GM23338 (cell line): ENCODE measurements around the gene FAM234A. TPM values are rescaled to one million over a fixed set of nuclear protein-coding genes. Genes with fewer than 3 reads are reported as not detected.

Experiments used
- ATAC-seq: fragments of 200-7000 bp; cut with Tn5 transposase; 3 replicates; pipeline ENCODE4 v1.9.1; 2020
- DNase-seq: peaks from one replicate; pipeline ENCODE4 v3.0.0-alpha.2; 2015; ENCODE audit warnings: low spot score
- H2AFZ ChIP-seq: fragments of 200-600 bp; sonication (generic); 2 replicates; pipeline ENCODE4 v1.8.0; 2016; ENCODE audit warnings: antibody characterized with exemption, mild to moderate bottlenecking, moderate library complexity
- H3F3A ChIP-seq: fragments of 200-600 bp; sonication (generic); replicated peaks from 2 replicates; pipeline ENCODE4 v1.8.0; 2017; ENCODE audit warnings: antibody characterized with exemption, mixed run types, low read depth
- H3K27ac ChIP-seq: fragments of 200-600 bp; sonication (generic); 2 replicates; pipeline ENCODE4 v1.6.1; 2016; ENCODE audit warnings: low read depth
- H3K27me3 ChIP-seq: fragments of 200-600 bp; sonication (generic); 2 replicates; pipeline ENCODE4 v1.8.0; 2016; ENCODE audit warnings: mild to moderate bottlenecking, mixed run types, moderate library complexity; ENCODE audit not compliant: insufficient read depth
- H3K36me3 ChIP-seq: fragments of 200-600 bp; sonication (generic); 2 replicates; pipeline ENCODE4 v1.8.0; 2016; ENCODE audit warnings: mild to moderate bottlenecking; ENCODE audit not compliant: insufficient read depth
- H3K4me1 ChIP-seq: fragments of 200-600 bp; sonication (generic); 2 replicates; pipeline ENCODE4 v1.8.0; 2016; ENCODE audit warnings: mild to moderate bottlenecking, moderate library complexity; ENCODE audit not compliant: insufficient read depth
- H3K4me2 ChIP-seq: fragments of 200-600 bp; sonication (generic); 2 replicates; pipeline ENCODE4 v1.7.1; 2017; ENCODE audit warnings: mixed run types
- H3K4me3 ChIP-seq: fragments of 200-600 bp; sonication (generic); 2 replicates; pipeline ENCODE4 v1.6.1; 2016; ENCODE audit warnings: mixed run types
- H3K79me2 ChIP-seq: fragments of 200-600 bp; sonication (generic); replicated peaks from 2 replicates; pipeline ENCODE4 v1.8.0; 2017; ENCODE audit warnings: mild to moderate bottlenecking; ENCODE audit not compliant: insufficient read depth
- H3K9me2 ChIP-seq: fragments of 200-600 bp; sonication (generic); 2 replicates; pipeline ENCODE4 v1.8.0; 2017; ENCODE audit not compliant: insufficient read depth
- H4K20me1 ChIP-seq: fragments of 200-600 bp; sonication (generic); replicated peaks from 2 replicates; pipeline ENCODE4 v1.8.0; 2017; ENCODE audit warnings: mild to moderate bottlenecking; ENCODE audit not compliant: insufficient read depth
- H3K27ac Mint-ChIP-seq: 2 replicates; pipeline ENCODE4 v1.8.0; 2020; ENCODE audit warnings: inconsistent platforms, mild to moderate bottlenecking, moderate library complexity, mixed read lengths
- H3K27me3 Mint-ChIP-seq: 3 replicates; pipeline ENCODE4 v1.8.0; 2022; ENCODE audit warnings: low read depth, mild to moderate bottlenecking, moderate library complexity, mixed read lengths, inconsistent platforms; ENCODE audit not compliant: insufficient read depth, poor library complexity
- H3K36me3 Mint-ChIP-seq: 3 replicates; pipeline ENCODE4 v1.8.0; 2021; ENCODE audit warnings: low read depth, mild to moderate bottlenecking, inconsistent platforms, moderate library complexity, mixed read lengths
- H3K4me1 Mint-ChIP-seq: 3 replicates; pipeline ENCODE4 v1.8.0; 2020; ENCODE audit warnings: mild to moderate bottlenecking, inconsistent platforms, mixed read lengths
- H3K4me3 Mint-ChIP-seq: 3 replicates; pipeline ENCODE4 v1.8.0; 2021; ENCODE audit warnings: moderate library complexity, mild to moderate bottlenecking, inconsistent platforms, mixed read lengths
- H3K9me3 Mint-ChIP-seq: 3 replicates; pipeline ENCODE4 v1.8.0; 2020; ENCODE audit warnings: moderate library complexity, mild to moderate bottlenecking, inconsistent platforms, mixed read lengths
- CREB1 ChIP-seq: fragments of 250-450 bp; sonication (Bioruptor Pico); IDR thresholded peaks from 2 replicates; pipeline ENCODE4 v1.5.0; 2020; ENCODE audit warnings: low read depth, mild to moderate bottlenecking, moderate library complexity
- ETS1 ChIP-seq: IDR thresholded peaks from 2 replicates; pipeline ENCODE4 v1.6.1; 2016; ENCODE audit warnings: antibody characterized with exemption
- EZH2 ChIP-seq: fragments of 200-600 bp; sonication (generic); IDR thresholded peaks from one replicate; pipeline ENCODE4 v1.8.0; 2017; ENCODE audit warnings: antibody characterized with exemption, mild to moderate bottlenecking, low read depth; ENCODE audit not compliant: unreplicated experiment
- EZH2phosphoT487 ChIP-seq: fragments of 200-600 bp; sonication (generic); IDR thresholded peaks from one replicate; pipeline ENCODE4 v1.8.1; 2018; ENCODE audit warnings: antibody characterized with exemption; ENCODE audit not compliant: unreplicated experiment
- JUNB ChIP-seq: IDR thresholded peaks from one replicate; pipeline ENCODE4 v1.6.1; 2016; ENCODE audit warnings: antibody characterized with exemption; ENCODE audit not compliant: unreplicated experiment
- NANOG ChIP-seq: IDR thresholded peaks from 2 replicates; pipeline ENCODE4 v1.6.1; 2016; ENCODE audit warnings: antibody characterized with exemption, borderline replicate concordance
- POLR2AphosphoS5 ChIP-seq: IDR thresholded peaks from 2 replicates; pipeline ENCODE4 v1.6.1; 2016; ENCODE audit warnings: antibody characterized with exemption, low read depth
- REST ChIP-seq: IDR thresholded peaks from one replicate; pipeline ENCODE4 v1.6.1; 2018; ENCODE audit warnings: antibody characterized with exemption; ENCODE audit not compliant: unreplicated experiment
- STAT1 ChIP-seq: IDR thresholded peaks from one replicate; pipeline ENCODE4 v1.6.1; 2016; ENCODE audit warnings: antibody characterized with exemption; ENCODE audit not compliant: unreplicated experiment
- ZNF462 ChIP-seq: fragments of 250-450 bp; sonication (Bioruptor Pico); IDR thresholded peaks from 2 replicates; pipeline ENCODE4 v1.5.0; 2020; ENCODE audit warnings: mild to moderate bottlenecking, moderate library complexity
- polyA plus RNA-seq: library from polyadenylated mRNA; unstranded; fragments of >200 nt; fragmentation: Nextera tagmentation; extraction: Ambion mirVana; gene quantifications from 2 replicates; pipeline ENCODE4 v1.2.1, GENCODE V29; 2016
- total RNA-seq: library from RNA; depleted of rRNA; stranded (reverse); fragments of >200 nt; shearing (Covaris generic); gene quantifications from 2 replicates; pipeline ENCODE4 v1.2.3, GENCODE V29; 2014

Gene FAM234A
- total and polyA plus RNA-seq, 2 experiments from 2014 or later, result 41.9 to 128 TPM

GRCh38 chr16:284204-285120, 49.8 kb downstream of the FAM234A start:
- no peak for TF ChIP-seq NANOG
- TF ChIP-seq STAT1, result no peak
- TF ChIP-seq EZH2, result no peak
- TF ChIP-seq ZNF462 (CRISPR knock-in tag), result no peak
- TF ChIP-seq REST, result no peak
- TF ChIP-seq ETS1, result no peak
- TF ChIP-seq JUNB, result no peak
- TF ChIP-seq EZH2phosphoT487, result no peak
- TF ChIP-seq POLR2AphosphoS5, result no peak
- TF ChIP-seq CREB1 (CRISPR knock-in tag), result no peak
- no peak overlapping the region for H3K27ac Mint-ChIP-seq
- Histone ChIP-seq H3K36me3 (no peaks in the 10 kb centered on the region), H3K4me1 (no peaks in the 10 kb centered on the region), H2AFZ (no peak overlapping the region), H3K9me2 (no peaks in the 10 kb centered on the region), H3K4me3 (no peak overlapping the region), H3K27ac (no peak overlapping the region), H3K4me2 (no peak overlapping the region), H3F3A (0 out of 2 replicates have a peak, but pooled peaks cover under 1% of the 10 kb centered on the region), H3K79me2 (no peaks in the 10 kb centered on the region), H4K20me1 (no peaks in the 10 kb centered on the region), H3K27me3 (peaks cover 18% of the 10 kb centered on the region)
- ATAC-seq, result no peak
- no peaks in the 10 kb centered on the region for H3K4me1 Mint-ChIP-seq
- H3K9me3 Mint-ChIP-seq, result no peaks in the 10 kb centered on the region
- no peak for DNase-seq
- H3K4me3 Mint-ChIP-seq, result no peak overlapping the region
- H3K36me3 Mint-ChIP-seq, result peaks cover 8% of the 10 kb centered on the region
- H3K27me3 Mint-ChIP-seq, result peaks cover 13% of the 10 kb centered on the region
